NCI-H1105 (cell line): ENCODE data around the gene SESN1.

Experiments
- DNase-seq: peaks from one replicate; lab custom pipeline; 2025; lab: John Stamatoyannopoulos, UW

Gene SESN1

GRCh38 chr6:108961077-108961476 lies 133.6 kb downstream of the SESN1 start:
- no peak for DNase-seq

GRCh38 chr6:108960601-108961000 lies 134.0 kb downstream of the SESN1 start:
- no peak for DNase-seq

- DNase-seq, result no peak
Observed at GRCh38 chr6:108959972-108960582, 134.6 kb downstream of the SESN1 start.

GRCh38 chr6:108958900-108959770 lies 135.5 kb downstream of the SESN1 start:
- no peak for DNase-seq

- no peak for DNase-seq
Observed at GRCh38 chr6:108957221-108957620, 137.4 kb downstream of the SESN1 start.

GRCh38 chr6:108955329-108955949 lies 139.2 kb downstream of the SESN1 start:
- DNase-seq, result no peak

GRCh38 chr6:108953681-108954080 lies 141.0 kb downstream of the SESN1 start:
- no peak for DNase-seq

GRCh38 chr6:108952776-108953486 lies 141.7 kb downstream of the SESN1 start:
- no peak for DNase-seq

GRCh38 chr6:108951351-108951953 lies 143.2 kb downstream of the SESN1 start:
- DNase-seq, result no peak

GRCh38 chr6:108948181-108948661 lies 146.4 kb downstream of the SESN1 start:
- DNase-seq, result no peak

GRCh38 chr6:108947114-108947854 lies 147.4 kb downstream of the SESN1 start:
- DNase-seq, result no peak

- DNase-seq, result no peak
Observed at GRCh38 chr6:108946695-108947094, 148.0 kb downstream of the SESN1 start.

GRCh38 chr6:108945681-108946159 lies 148.9 kb downstream of the SESN1 start:
- no peak for DNase-seq

GRCh38 chr6:108944707-108945680 lies 149.7 kb downstream of the SESN1 start:
- no peak for DNase-seq

GRCh38 chr6:108944071-108944470 lies 150.6 kb downstream of the SESN1 start:
- no peak for DNase-seq

GRCh38 chr6:108942556-108943492 lies 151.8 kb downstream of the SESN1 start:
- DNase-seq, result no peak

GRCh38 chr6:108941859-108942258 lies 152.8 kb downstream of the SESN1 start:
- no peak for DNase-seq

- no peak for DNase-seq
Observed at GRCh38 chr6:108941281-108941680, 153.4 kb downstream of the SESN1 start.

GRCh38 chr6:108940741-108941140 lies 153.9 kb downstream of the SESN1 start:
- no peak for DNase-seq
